ENCODE measurements around the gene ENTPD6. TPM values are rescaled to one million over a fixed set of nuclear protein-coding genes. Genes with fewer than 3 reads are reported as not detected.
"Not testable (repeated sequence)": the region's sequence is repeated elsewhere in the genome, so short reads cannot be mapped to it uniquely, and the experiment has no call there.

Gene ENTPD6
- total and polyA plus RNA-seq, 5 experiments from 2014 or later = 39.9 to 110 (median 50.5) TPM

- Mint-ChIP-seq H3K27me3 (no peaks in the 10 kb centered on the region), H3K4me3 (peak overlapping the region; percentile 46 to 85 (median 80)), H3K4me1 (peaks cover 39 to 76% (median 67%) of the 10 kb centered on the region in 4 donors), H3K9me3 (peaks cover 0 to 4% (median 0%) of the 10 kb centered on the region in 9 donors), H3K27ac (peak overlapping the region; percentile 87 to 97 (median 95)), H3K36me3 (peaks cover 0 to 12% (median 11%) of the 10 kb centered on the region in 3 donors)
- DNase-seq = peak in 9 of 10 donors; percentile 33 to 84 (median 61)
- ATAC-seq = peak; percentile 87 to 88
- POLR2A ChIA-PET = interaction anchor here (0.6 to 3.3 kb wide), 7 partner anchors 8 to 202 kb away, joined by 3 to 61 read pairs (median 4); partner anchors contain the start of genes ACSS1 and PYGB
Measured at GRCh38 chr20:25259788-25260254, 64.3 kb downstream of the ENTPD6 start.

GRCh38 chr20:25260770-25261437, 65.4 kb downstream of the ENTPD6 start:
- ATAC-seq, H3K9me3 Mint-ChIP-seq, H3K27me3 Mint-ChIP-seq: not testable (repeated sequence)
- Mint-ChIP-seq H3K4me3 (peak overlapping the region; percentile 58 to 85 (median 80)), H3K4me1 (peaks cover 38 to 68% (median 63%) of the 10 kb centered on the region in 4 donors), H3K36me3 (peaks cover 0 to 11% (median 11%) of the 10 kb centered on the region in 3 donors), H3K27ac (peak overlapping the region; percentile 87 to 97 (median 96))
- DNase-seq = peak in 9 of 10 donors; percentile 33 to 77 (median 66)
- POLR2A ChIA-PET = interaction anchor here (0.9 to 3.3 kb wide), 8 partner anchors 9 to 269 kb away, joined by 3 to 61 read pairs (median 4); partner anchors contain the start of genes ACSS1, APMAP, ENTPD6 and PYGB

GRCh38 chr20:25269057-25269832, 73.7 kb downstream of the ENTPD6 start:
- peak overlapping the region in 4 of 10 donors; percentile 56 to 76 (median 70) for H3K27ac Mint-ChIP-seq
- peaks cover 0 to 53% (median 14%) of the 10 kb centered on the region in 3 donors for H3K36me3 Mint-ChIP-seq
- no peak overlapping the region for H3K4me3 Mint-ChIP-seq
- POLR2A ChIA-PET = interaction anchor here (1.5 kb wide), 1 partner anchor 9 kb away, joined by 5 read pairs; no protein-coding TSS in a partner anchor
- H3K4me1 Mint-ChIP-seq = peaks cover 9 to 15% (median 12%) of the 10 kb centered on the region in 4 donors
- peak in 1 of 10 donors; percentile 45 for DNase-seq
- no peaks in the 10 kb centered on the region for H3K9me3 Mint-ChIP-seq
- ATAC-seq = no peak
- no peaks in the 10 kb centered on the region for H3K27me3 Mint-ChIP-seq

GRCh38 chr20:25269833-25270170, 74.3 kb downstream of the ENTPD6 start:
- Mint-ChIP-seq H3K27me3 (no peaks in the 10 kb centered on the region), H3K4me1 (peaks cover 9 to 15% (median 12%) of the 10 kb centered on the region in 4 donors), H3K9me3 (no peaks in the 10 kb centered on the region), H3K36me3 (peaks cover 0 to 56% (median 11%) of the 10 kb centered on the region in 3 donors), H3K27ac (peak overlapping the region in 3 of 10 donors; percentile 25 to 73 (median 66)), H3K4me3 (no peak overlapping the region)
- ATAC-seq (no peak), DNase-seq (peak in 1 of 10 donors; percentile 59)
- POLR2A ChIA-PET = interaction anchor here (1.5 kb wide), 1 partner anchor 10 kb away, joined by 5 read pairs; no protein-coding TSS in a partner anchor

- H3K4me1 Mint-ChIP-seq = peaks cover 11 to 20% (median 14%) of the 10 kb centered on the region in 4 donors
- POLR2A ChIA-PET = interaction anchor here (1.5 kb wide), 1 partner anchor 11 kb away, joined by 5 read pairs; no protein-coding TSS in a partner anchor
- DNase-seq (peak in 1 of 10 donors; percentile 15), ATAC-seq (no peak)
- no peaks in the 10 kb centered on the region for H3K9me3 Mint-ChIP-seq
- no peak overlapping the region for H3K27ac Mint-ChIP-seq
- H3K27me3 Mint-ChIP-seq = no peaks in the 10 kb centered on the region
- no peak overlapping the region for H3K4me3 Mint-ChIP-seq
- peaks cover 0 to 65% (median 11%) of the 10 kb centered on the region in 3 donors for H3K36me3 Mint-ChIP-seq
Measured at GRCh38 chr20:25270829-25271251, 75.3 kb downstream of the ENTPD6 start.

GRCh38 chr20:25271486-25272222, 76.1 kb downstream of the ENTPD6 start:
- Mint-ChIP-seq H3K4me1 (peaks cover 8 to 19% (median 13%) of the 10 kb centered on the region in 4 donors), H3K27ac (peak overlapping the region in 1 of 10 donors; percentile 15), H3K9me3 (no peaks in the 10 kb centered on the region), H3K27me3 (no peaks in the 10 kb centered on the region), H3K4me3 (no peak overlapping the region), H3K36me3 (peaks cover 0 to 71% (median 11%) of the 10 kb centered on the region in 3 donors)
- POLR2A ChIA-PET = interaction anchor here (0.9 kb wide), 1 partner anchor 25 kb away, joined by 3 read pairs; no protein-coding TSS in a partner anchor
- peak in 1 of 10 donors; percentile 50 for DNase-seq
- no peak for ATAC-seq

- Mint-ChIP-seq H3K27ac (peak overlapping the region in 1 of 10 donors; percentile 10), H3K9me3 (no peaks in the 10 kb centered on the region), H3K4me1 (peaks cover 3 to 11% (median 7%) of the 10 kb centered on the region in 4 donors), H3K27me3 (no peaks in the 10 kb centered on the region), H3K4me3 (no peak overlapping the region), H3K36me3 (peaks cover 0 to 74% (median 11%) of the 10 kb centered on the region in 3 donors)
- no peak for ATAC-seq
- POLR2A ChIA-PET = no interaction called here
- DNase-seq = peak in 1 of 10 donors; percentile 40
Measured at GRCh38 chr20:25272223-25273000, 76.9 kb downstream of the ENTPD6 start.

GRCh38 chr20:25273046-25273445, 77.5 kb downstream of the ENTPD6 start:
- POLR2A ChIA-PET = no interaction called here
- Mint-ChIP-seq H3K27ac (peak overlapping the region in 1 of 10 donors; percentile 10), H3K36me3 (peaks cover 0 to 79% (median 11%) of the 10 kb centered on the region in 3 donors)

GRCh38 chr20:25273541-25274358, 78.2 kb downstream of the ENTPD6 start:
- no peaks in the 10 kb centered on the region for H3K9me3 Mint-ChIP-seq
- DNase-seq (peak in 1 of 10 donors; percentile 30), ATAC-seq (no peak)
- POLR2A ChIA-PET = no interaction called here
- H3K4me3 Mint-ChIP-seq = no peak overlapping the region
- peaks cover 0 to 83% (median 11%) of the 10 kb centered on the region in 3 donors for H3K36me3 Mint-ChIP-seq
- peaks cover 0 to 6% (median 4%) of the 10 kb centered on the region in 4 donors for H3K4me1 Mint-ChIP-seq
- H3K27me3 Mint-ChIP-seq = no peaks in the 10 kb centered on the region
- peak overlapping the region in 2 of 10 donors; percentile 43 to 62 for H3K27ac Mint-ChIP-seq

More at GRCh38 chr20:25273046-25273445, 77.5 kb downstream of the ENTPD6 start:
- DNase-seq = peak in 1 of 10 donors; percentile 28
- Mint-ChIP-seq H3K9me3 (no peaks in the 10 kb centered on the region), H3K4me3 (no peak overlapping the region), H3K27me3 (no peaks in the 10 kb centered on the region), H3K4me1 (peaks cover 0 to 6% (median 4%) of the 10 kb centered on the region in 4 donors)
- no peak for ATAC-seq

GRCh38 chr20:25274481-25274880, 79.0 kb downstream of the ENTPD6 start:
- no peak overlapping the region for H3K4me3 Mint-ChIP-seq
- H3K27me3 Mint-ChIP-seq = no peaks in the 10 kb centered on the region
- H3K4me1 Mint-ChIP-seq = peaks cover 0 to 6% (median 3%) of the 10 kb centered on the region in 4 donors
- DNase-seq (peak in 1 of 10 donors; percentile 54), ATAC-seq (no peak)
- POLR2A ChIA-PET = no interaction called here
- peak overlapping the region in 1 of 10 donors; percentile 43 for H3K27ac Mint-ChIP-seq
- H3K36me3 Mint-ChIP-seq = peaks cover 0 to 82% (median 8%) of the 10 kb centered on the region in 3 donors
- no peaks in the 10 kb centered on the region for H3K9me3 Mint-ChIP-seq

All from naive thymus-derived CD8-positive, alpha-beta T cell (primary cell).